ENCODE results near the gene NAPG. TPM values are rescaled to one million over a fixed set of nuclear protein-coding genes. Genes with fewer than 3 reads are reported as not detected.
"Not testable (repeated sequence)": the region's sequence is repeated elsewhere in the genome, so short reads cannot be mapped to it uniquely, and the experiment has no call there.

The NAPG gene
- polyA plus RNA-seq, 3 donors from 2014 or later = 14.4 to 18.4 (median 14.6) TPM

- H3K4me1 Mint-ChIP-seq = peaks cover 0 to 2% of the 10 kb centered on the region in 2 donors
- H3K4me3 Mint-ChIP-seq = no peak overlapping the region
- no peak overlapping the region for H3K27ac Mint-ChIP-seq
- DNase-seq = no peak
- no peaks in the 10 kb centered on the region for H3K36me3 Mint-ChIP-seq
- peaks cover 1 to 5% (median 2%) of the 10 kb centered on the region in 3 donors for H3K27me3 Mint-ChIP-seq (ENCODE audit: low read depth in 3 of 3)
- peaks cover 0 to 1% (median 0%) of the 10 kb centered on the region in 6 donors for H3K9me3 Mint-ChIP-seq
Measured at GRCh38 chr18:10588975-10589374, 63.1 kb downstream of the NAPG start.

- Mint-ChIP-seq H3K27me3 (ENCODE audit: low read depth in 3 of 3) (peaks cover 1 to 5% (median 2%) of the 10 kb centered on the region in 3 donors), H3K4me1 (peaks cover 0 to 2% of the 10 kb centered on the region in 2 donors), H3K9me3 (peaks cover 0 to 1% (median 0%) of the 10 kb centered on the region in 6 donors), H3K4me3 (no peak overlapping the region), H3K27ac (no peak overlapping the region), H3K36me3 (no peaks in the 10 kb centered on the region)
- DNase-seq = no peak
Measured at GRCh38 chr18:10590412-10590811, 64.6 kb downstream of the NAPG start.

- Mint-ChIP-seq H3K27ac (no peak overlapping the region), H3K4me1 (peaks cover 0 to 2% of the 10 kb centered on the region in 2 donors), H3K4me3 (no peak overlapping the region), H3K9me3 (peaks cover 0 to 1% (median 0%) of the 10 kb centered on the region in 6 donors), H3K36me3 (no peaks in the 10 kb centered on the region), H3K27me3 (ENCODE audit: low read depth in 3 of 3) (peaks cover 0 to 8% (median 1%) of the 10 kb centered on the region in 3 donors)
- no peak for DNase-seq
Measured at GRCh38 chr18:10591896-10592295, 66.1 kb downstream of the NAPG start.

- not testable (repeated sequence) for H3K27ac Mint-ChIP-seq; H3K4me3 Mint-ChIP-seq; H3K4me1 Mint-ChIP-seq; H3K36me3 Mint-ChIP-seq; DNase-seq; H3K9me3 Mint-ChIP-seq; H3K27me3 Mint-ChIP-seq (ENCODE audit: low read depth in 3 of 3)
Measured at GRCh38 chr18:10593366-10594022, 67.7 kb downstream of the NAPG start.

- not testable (repeated sequence) for H3K27ac Mint-ChIP-seq; H3K4me1 Mint-ChIP-seq; DNase-seq; H3K36me3 Mint-ChIP-seq; H3K27me3 Mint-ChIP-seq (ENCODE audit: low read depth in 3 of 3); H3K9me3 Mint-ChIP-seq; H3K4me3 Mint-ChIP-seq
Measured at GRCh38 chr18:10595917-10596316, 70.1 kb downstream of the NAPG start.

- H3K9me3 Mint-ChIP-seq; DNase-seq; H3K4me1 Mint-ChIP-seq; H3K36me3 Mint-ChIP-seq; H3K27ac Mint-ChIP-seq; H3K27me3 Mint-ChIP-seq (ENCODE audit: low read depth in 3 of 3); H3K4me3 Mint-ChIP-seq: not testable (repeated sequence)
Measured at GRCh38 chr18:10597695-10598094, 71.9 kb downstream of the NAPG start.

- not testable (repeated sequence) for H3K4me3 Mint-ChIP-seq; H3K27me3 Mint-ChIP-seq (ENCODE audit: low read depth in 3 of 3); DNase-seq; H3K4me1 Mint-ChIP-seq; H3K36me3 Mint-ChIP-seq; H3K27ac Mint-ChIP-seq; H3K9me3 Mint-ChIP-seq
Measured at GRCh38 chr18:10600701-10601100, 74.9 kb downstream of the NAPG start.

Other genes with a start within 250 kb of the NAPG start
- under 1 TPM in 1 of 3 donors, not detected in 2; 0.31 TPM for gene APCDD1, start 71.4 kb upstream of the NAPG start, polyA plus RNA-seq